ENCODE results near the gene LAMB1. TPM values are rescaled to one million over a fixed set of nuclear protein-coding genes. Genes with fewer than 3 reads are reported as not detected.
"Not testable (repeated sequence)": the region's sequence is repeated elsewhere in the genome, so short reads cannot be mapped to it uniquely, and the experiment has no call there.

Gene LAMB1
- total RNA-seq, 1 experiment from 2014 or later, result 240 TPM

DNA sequence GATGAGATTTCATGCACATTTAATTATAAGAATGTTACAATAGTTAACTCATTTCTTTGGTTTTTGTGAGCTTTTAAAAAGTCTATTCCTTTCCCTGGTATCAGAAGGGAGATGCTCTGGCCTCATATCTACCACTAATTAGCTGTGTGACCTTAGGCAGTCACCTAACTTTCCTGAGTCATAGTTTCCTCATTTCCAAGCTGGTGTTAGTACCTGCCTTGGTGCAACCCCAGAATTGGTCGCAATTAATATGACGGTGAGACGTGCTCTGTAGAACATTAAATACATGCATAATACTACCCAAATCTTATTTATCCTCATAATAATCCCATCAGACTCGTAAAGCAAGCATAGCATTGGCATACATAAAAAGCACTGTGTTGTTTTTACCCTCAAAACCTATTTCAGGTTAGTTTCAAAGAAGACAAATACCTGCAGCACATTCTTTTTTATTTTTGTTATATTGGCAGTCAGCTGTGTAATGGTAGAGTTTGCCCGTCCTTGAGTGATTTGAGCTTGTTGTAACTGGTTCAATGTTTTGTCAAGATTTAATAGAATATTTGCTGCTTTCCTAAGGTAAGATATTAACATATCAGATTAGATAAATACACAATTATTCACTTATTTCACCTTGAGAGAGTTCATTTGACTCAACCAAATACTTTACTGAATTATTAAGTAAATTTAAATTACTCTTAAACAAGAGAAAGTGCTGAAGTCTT, 31.0 kb upstream of the LAMB1 start:
- TF ChIP-seq, protein P1, sequence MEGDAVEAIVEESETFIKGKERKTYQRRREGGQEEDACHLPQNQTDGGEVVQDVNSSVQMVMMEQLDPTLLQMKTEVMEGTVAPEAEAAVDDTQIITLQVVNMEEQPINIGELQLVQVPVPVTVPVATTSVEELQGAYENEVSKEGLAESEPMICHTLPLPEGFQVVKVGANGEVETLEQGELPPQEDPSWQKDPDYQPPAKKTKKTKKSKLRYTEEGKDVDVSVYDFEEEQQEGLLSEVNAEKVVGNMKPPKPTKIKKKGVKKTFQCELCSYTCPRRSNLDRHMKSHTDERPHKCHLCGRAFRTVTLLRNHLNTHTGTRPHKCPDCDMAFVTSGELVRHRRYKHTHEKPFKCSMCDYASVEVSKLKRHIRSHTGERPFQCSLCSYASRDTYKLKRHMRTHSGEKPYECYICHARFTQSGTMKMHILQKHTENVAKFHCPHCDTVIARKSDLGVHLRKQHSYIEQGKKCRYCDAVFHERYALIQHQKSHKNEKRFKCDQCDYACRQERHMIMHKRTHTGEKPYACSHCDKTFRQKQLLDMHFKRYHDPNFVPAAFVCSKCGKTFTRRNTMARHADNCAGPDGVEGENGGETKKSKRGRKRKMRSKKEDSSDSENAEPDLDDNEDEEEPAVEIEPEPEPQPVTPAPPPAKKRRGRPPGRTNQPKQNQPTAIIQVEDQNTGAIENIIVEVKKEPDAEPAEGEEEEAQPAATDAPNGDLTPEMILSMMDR (IDR thresholded peaks at IDR 0.05; ENCODE audit: unreplicated experiment), result no peak
- CTCF ChIA-PET, result no interaction called here
- Mint-ChIP-seq H3K36me3 (ENCODE audit: insufficient read depth, unreplicated experiment) (peaks cover 4% of the 10 kb centered on the region), H3K4me3 (ENCODE audit: low read depth, unreplicated experiment) (no peak overlapping the region), H3K4me1 (ENCODE audit: low read depth, unreplicated experiment) (peaks cover 13% of the 10 kb centered on the region), H3K27ac (ENCODE audit: unreplicated experiment) (no peak overlapping the region), H3K27me3 (ENCODE audit: unreplicated experiment) (no peaks in the 10 kb centered on the region), H3K9me3 (ENCODE audit: low read depth, unreplicated experiment) (no peaks in the 10 kb centered on the region)
- DNase-seq, result no peak
- BruUV-seq (replicated peaks), result no TSS peak
- intact Hi-C loops (cut with micrococcal nuclease; ENCODE audit: unreplicated experiment), result loop anchor here (5.0 kb wide), 1 partner anchor 63 kb away; no protein-coding TSS in a partner anchor

DNA sequence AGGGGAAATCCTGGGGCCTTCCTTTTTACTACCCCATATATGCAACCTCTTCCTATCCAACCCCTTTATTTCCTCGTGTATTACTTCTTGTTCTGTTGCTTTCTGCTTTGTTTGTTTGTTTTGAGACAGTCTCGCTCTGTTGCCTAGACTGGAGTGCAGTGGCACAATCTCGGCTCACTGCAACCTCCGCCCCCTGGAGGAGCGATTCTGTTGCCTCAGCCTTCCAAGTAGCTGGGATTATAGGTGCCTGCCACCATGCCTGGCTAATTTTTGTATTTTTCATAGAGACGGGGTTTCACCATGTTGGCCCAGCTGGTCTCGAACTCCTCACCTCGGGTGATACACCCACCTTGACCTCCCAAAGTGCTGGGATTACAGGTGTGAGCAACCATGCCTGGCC, 30.3 kb upstream of the LAMB1 start:
- H3K27me3 Mint-ChIP-seq (ENCODE audit: unreplicated experiment); BruUV-seq (replicated peaks); H3K27ac Mint-ChIP-seq (ENCODE audit: unreplicated experiment); H3K4me3 Mint-ChIP-seq (ENCODE audit: low read depth, unreplicated experiment); CTCF ChIA-PET; H3K36me3 Mint-ChIP-seq (ENCODE audit: insufficient read depth, unreplicated experiment); DNase-seq; H3K9me3 Mint-ChIP-seq (ENCODE audit: low read depth, unreplicated experiment): not testable (repeated sequence)
- intact Hi-C loops (cut with micrococcal nuclease; ENCODE audit: unreplicated experiment), result loop anchor here (5.0 kb wide), 1 partner anchor 64 kb away; no protein-coding TSS in a partner anchor
- H3K4me1 Mint-ChIP-seq (ENCODE audit: low read depth, unreplicated experiment), result peaks cover 16% of the 10 kb centered on the region

DNA sequence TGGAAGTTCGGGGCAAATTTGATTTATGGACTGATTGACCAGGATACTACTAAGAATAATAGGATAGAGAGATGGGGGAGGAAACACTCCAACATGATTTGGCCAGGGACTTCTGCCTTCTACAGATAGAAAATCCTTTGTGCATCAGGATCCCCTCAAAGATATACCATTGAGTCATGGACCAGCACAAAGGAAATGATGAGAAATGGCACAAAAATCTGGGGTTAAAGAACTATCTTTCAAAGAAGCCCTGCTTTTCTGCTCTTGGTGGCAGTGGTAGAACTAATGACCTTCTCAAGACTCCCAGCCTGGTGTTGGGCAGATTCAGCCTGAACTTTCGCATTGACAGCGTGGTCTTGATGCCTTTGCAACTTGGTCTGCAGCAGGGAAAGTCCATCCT, 27.6 kb upstream of the LAMB1 start:
- peaks cover 16% of the 10 kb centered on the region for H3K4me1 Mint-ChIP-seq (ENCODE audit: low read depth, unreplicated experiment)
- no peak for DNase-seq
- no peaks in the 10 kb centered on the region for H3K27me3 Mint-ChIP-seq (ENCODE audit: unreplicated experiment)
- H3K36me3 Mint-ChIP-seq (ENCODE audit: insufficient read depth, unreplicated experiment), result peaks cover 4% of the 10 kb centered on the region
- no peaks in the 10 kb centered on the region for H3K9me3 Mint-ChIP-seq (ENCODE audit: low read depth, unreplicated experiment)
- TF ChIP-seq, protein P1 (IDR thresholded peaks at IDR 0.05; ENCODE audit: unreplicated experiment), result no peak
- CTCF ChIA-PET, result no interaction called here
- intact Hi-C loops (cut with micrococcal nuclease; ENCODE audit: unreplicated experiment), result loop anchor here (5.0 kb wide), 1 partner anchor 67 kb away; no protein-coding TSS in a partner anchor
- no peak overlapping the region for H3K4me3 Mint-ChIP-seq (ENCODE audit: low read depth, unreplicated experiment)
- no TSS peak for BruUV-seq (replicated peaks)
- H3K27ac Mint-ChIP-seq (ENCODE audit: unreplicated experiment), result no peak overlapping the region

DNA sequence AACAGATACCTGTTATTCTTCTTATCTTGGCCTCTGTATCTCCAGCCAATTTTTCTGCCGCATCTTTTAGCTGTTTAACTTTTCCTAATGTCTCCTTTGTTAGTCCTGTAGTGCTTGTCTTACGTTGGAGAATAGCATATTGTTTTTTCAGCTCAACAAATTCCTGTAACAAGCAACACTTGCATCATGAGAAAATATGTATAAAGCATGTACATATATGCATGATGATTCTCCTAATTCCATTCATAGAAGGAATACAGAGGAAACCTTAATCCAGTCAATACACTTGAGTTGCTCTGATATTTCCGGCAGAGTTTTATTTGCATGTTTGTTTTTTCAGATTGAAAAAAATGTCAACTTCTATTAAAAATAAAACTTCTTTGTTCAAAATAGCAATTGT, 26.1 kb upstream of the LAMB1 start:
- CTCF ChIA-PET, result no interaction called here
- BruUV-seq (replicated peaks), result no TSS peak

More for the DNA sequence above, 26.1 kb upstream of the LAMB1 start:
- Mint-ChIP-seq H3K27ac (ENCODE audit: unreplicated experiment) (no peak overlapping the region), H3K27me3 (ENCODE audit: unreplicated experiment) (no peaks in the 10 kb centered on the region), H3K4me1 (ENCODE audit: low read depth, unreplicated experiment) (peaks cover 16% of the 10 kb centered on the region), H3K9me3 (ENCODE audit: low read depth, unreplicated experiment) (no peaks in the 10 kb centered on the region), H3K4me3 (ENCODE audit: low read depth, unreplicated experiment) (no peak overlapping the region), H3K36me3 (ENCODE audit: insufficient read depth, unreplicated experiment) (peaks cover 4% of the 10 kb centered on the region)
- intact Hi-C loops (cut with micrococcal nuclease; ENCODE audit: unreplicated experiment), result no loop called here
- DNase-seq, result no peak
- TF ChIP-seq, protein P1 (IDR thresholded peaks at IDR 0.05; ENCODE audit: unreplicated experiment), result no peak

Measured in Calu3 (cell line).